Right lobe of liver (tissue), 4 donors: Measurements from ENCODE around the gene GPRIN3.

Source experiments
- CTCF ChIP-seq, 4 donors: fragments of 200-600 bp in 3 of 4; fragments of 450-650 bp in 1 of 4; IDR thresholded peaks; one replicate each; pipeline versions ENCODE4 v1.5.1 to v1.8.0; 2016 to 2022; ENCODE audit warnings: antibody characterized with exemption in 4 of 4, mild to moderate bottlenecking in 2 of 4
- POLR2A ChIP-seq: fragments of 450-650 bp; IDR thresholded peaks from one replicate; pipeline ENCODE4 v1.6.1; 2017; ENCODE audit warnings: antibody characterized with exemption, mild to moderate bottlenecking
- donor health status: DM: no; HTN: no; CAD: no.
- donor health status: DM: no; HTN: no; CAD: no.
- donor health status: DM: no; HTN: yes; CAD: no.

- TF ChIP-seq CTCF (IDR thresholded peaks at IDR 0.05) (no peak), POLR2A (no peak)
Measured at GRCh38 chr4:89196745-89197144, 110.9 kb downstream of the GPRIN3 start.
